GM12865 (cell line): ENCODE measurements around the gene ARL14EPL.

ENCODE experiments used
- DNase-seq: peaks from one replicate; pipeline ENCODE4 v3.0.0; 2010; ENCODE audit warnings: low read depth
- H3K4me3 ChIP-seq: 2 replicates; pipeline ENCODE4 v1.5.1; 2011; ENCODE audit warnings: mild to moderate bottlenecking, low read depth, low read length, control low read depth
- CTCF ChIP-seq: IDR thresholded peaks from 2 replicates; pipeline ENCODE4 v1.5.1; 2011; ENCODE audit warnings: low read length, control low read depth, low read depth, inconsistent platforms; ENCODE audit not compliant: insufficient read depth; ENCODE audit errors: missing control alignments

ARL14EPL gene

GRCh38 chr5:116044073-116044472, 11.8 kb downstream of the ARL14EPL start:
- no peak for DNase-seq
- H3K4me3 ChIP-seq, result no peak overlapping the region
- TF ChIP-seq CTCF, result no peak

GRCh38 chr5:116045821-116046220, 13.5 kb downstream of the ARL14EPL start:
- no peak overlapping the region for H3K4me3 ChIP-seq
- TF ChIP-seq CTCF, result no peak
- no peak for DNase-seq

- TF ChIP-seq CTCF, result no peak
- no peak for DNase-seq
- no peak overlapping the region for H3K4me3 ChIP-seq
Observed at GRCh38 chr5:116046261-116046660, 14.0 kb downstream of the ARL14EPL start.

- H3K4me3 ChIP-seq, result no peak overlapping the region
- no peak for DNase-seq
- no peak for TF ChIP-seq CTCF
Observed at GRCh38 chr5:116046823-116047222, 14.6 kb downstream of the ARL14EPL start.

GRCh38 chr5:116058346-116058936, 26.2 kb downstream of the ARL14EPL start:
- DNase-seq, result no peak
- no peak for TF ChIP-seq CTCF
- H3K4me3 ChIP-seq, result no peak overlapping the region

- H3K4me3 ChIP-seq, result no peak overlapping the region
- no peak for TF ChIP-seq CTCF
- no peak for DNase-seq
Observed at GRCh38 chr5:116062352-116062751, 30.1 kb downstream of the ARL14EPL start.

- H3K4me3 ChIP-seq, result no peak overlapping the region
- DNase-seq, result no peak
Observed at GRCh38 chr5:116063950-116064349, 31.7 kb downstream of the ARL14EPL start.

More at GRCh38 chr5:116063950-116064349, 31.7 kb downstream of the ARL14EPL start:
- TF ChIP-seq CTCF, result no peak
